ENCODE data around the gene NME2. TPM values are rescaled to one million over a fixed set of nuclear protein-coding genes. Genes with fewer than 3 reads are reported as not detected.
A peak's percentile ranks its signal among the peaks of the same experiment; 100 is the strongest.

Gene NME2
- total and polyA plus RNA-seq, 4 donors, result 170 to 310 (median 192) TPM

- TF ChIP-seq SP1 (IDR thresholded peaks at IDR 0.05), result no peak
- TF ChIP-seq FOXA1 (IDR thresholded peaks at IDR 0.05), result no peak
- TF ChIP-seq JUND (IDR thresholded peaks at IDR 0.05), result no peak
- TF ChIP-seq ATF3 (IDR thresholded peaks at IDR 0.05), result no peak
- peak in 1 of 2 donors; percentile 38 for TF ChIP-seq HNF4A (conservative IDR thresholded peaks at IDR 0.05)
- TF ChIP-seq GABPA (IDR thresholded peaks at IDR 0.05 in 1 of 2, conservative IDR thresholded peaks at IDR 0.05 in 1 of 2), result no peak
- TF ChIP-seq, protein P1, sequence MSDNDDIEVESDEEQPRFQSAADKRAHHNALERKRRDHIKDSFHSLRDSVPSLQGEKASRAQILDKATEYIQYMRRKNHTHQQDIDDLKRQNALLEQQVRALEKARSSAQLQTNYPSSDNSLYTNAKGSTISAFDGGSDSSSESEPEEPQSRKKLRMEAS (IDR thresholded peaks at IDR 0.05), result no peak
- no peak for TF ChIP-seq HNF4G (IDR thresholded peaks at IDR 0.05)
- DNase-seq (ENCODE audit: low spot score), result no peak
- H3K9me3 ChIP-seq (ENCODE audit: control insufficient read depth in 4 of 4, low read length in 3 of 4), result no peaks in the 10 kb centered on the region
- H3K27ac ChIP-seq (ENCODE audit: low read depth in 1 of 2, low read length in 2 of 2), result peak overlapping the region; percentile 28 to 32
- H3K36me3 ChIP-seq (ENCODE audit: control insufficient read depth in 4 of 4, insufficient read depth in 3 of 4, low read depth in 1 of 4, low read length in 3 of 4), result peaks cover 4 to 45% (median 29%) of the 10 kb centered on the region in 4 donors
- no peak overlapping the region for H3K9ac ChIP-seq (ENCODE audit: low read depth in 1 of 2, low read length in 2 of 2)
- H3K4me1 ChIP-seq (ENCODE audit: control insufficient read depth in 4 of 4, insufficient read depth in 4 of 4, low read length in 3 of 4), result peaks cover 0 to 1% (median 0%) of the 10 kb centered on the region in 4 donors
- no peak overlapping the region for H3K4me3 ChIP-seq (ENCODE audit: low read depth in 1 of 3, low read length in 3 of 3)
- no peaks in the 10 kb centered on the region for H3K27me3 ChIP-seq (ENCODE audit: control insufficient read depth in 4 of 4, insufficient read depth in 4 of 4, low read length in 3 of 4)
Observed at GRCh38 chr17:51189162-51189561, 23.0 kb downstream of the NME2 start.

DNA sequence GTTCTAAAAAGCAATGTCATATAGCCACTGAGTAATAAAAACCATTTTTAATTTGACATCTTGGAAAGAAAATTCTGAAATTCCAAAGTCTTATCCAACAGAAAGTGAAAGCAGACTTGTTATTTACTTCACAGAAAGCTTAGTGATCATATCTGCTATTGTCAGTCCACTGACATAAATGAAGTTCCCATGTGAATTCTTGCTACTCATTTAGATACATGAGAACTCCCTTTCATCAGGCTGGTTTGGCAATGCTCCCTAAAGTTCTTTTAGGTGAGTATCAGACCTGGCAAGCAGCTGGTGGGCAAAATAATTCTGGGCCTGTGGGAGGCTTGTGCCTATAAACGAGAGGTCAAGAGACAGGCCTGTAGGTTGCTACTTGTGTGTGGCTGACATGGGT is 23.4 kb downstream of the NME2 start:
- DNase-seq (ENCODE audit: low spot score), result no peak
- TF ChIP-seq FOXA2 (IDR thresholded peaks at IDR 0.05) (no peak), NR2F2 (IDR thresholded peaks at IDR 0.05) (no peak), RXRA (IDR thresholded peaks at IDR 0.05) (no peak), JUND (IDR thresholded peaks at IDR 0.05) (no peak), GABPA (IDR thresholded peaks at IDR 0.05 in 1 of 2, conservative IDR thresholded peaks at IDR 0.05 in 1 of 2) (no peak), YY1 (IDR thresholded peaks at IDR 0.05) (no peak)
- TF ChIP-seq, protein P2, sequence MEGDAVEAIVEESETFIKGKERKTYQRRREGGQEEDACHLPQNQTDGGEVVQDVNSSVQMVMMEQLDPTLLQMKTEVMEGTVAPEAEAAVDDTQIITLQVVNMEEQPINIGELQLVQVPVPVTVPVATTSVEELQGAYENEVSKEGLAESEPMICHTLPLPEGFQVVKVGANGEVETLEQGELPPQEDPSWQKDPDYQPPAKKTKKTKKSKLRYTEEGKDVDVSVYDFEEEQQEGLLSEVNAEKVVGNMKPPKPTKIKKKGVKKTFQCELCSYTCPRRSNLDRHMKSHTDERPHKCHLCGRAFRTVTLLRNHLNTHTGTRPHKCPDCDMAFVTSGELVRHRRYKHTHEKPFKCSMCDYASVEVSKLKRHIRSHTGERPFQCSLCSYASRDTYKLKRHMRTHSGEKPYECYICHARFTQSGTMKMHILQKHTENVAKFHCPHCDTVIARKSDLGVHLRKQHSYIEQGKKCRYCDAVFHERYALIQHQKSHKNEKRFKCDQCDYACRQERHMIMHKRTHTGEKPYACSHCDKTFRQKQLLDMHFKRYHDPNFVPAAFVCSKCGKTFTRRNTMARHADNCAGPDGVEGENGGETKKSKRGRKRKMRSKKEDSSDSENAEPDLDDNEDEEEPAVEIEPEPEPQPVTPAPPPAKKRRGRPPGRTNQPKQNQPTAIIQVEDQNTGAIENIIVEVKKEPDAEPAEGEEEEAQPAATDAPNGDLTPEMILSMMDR (IDR thresholded peaks at IDR 0.05; ENCODE audit: low read depth, low read length, missing input control), result no peak
- TF ChIP-seq, protein P3, sequence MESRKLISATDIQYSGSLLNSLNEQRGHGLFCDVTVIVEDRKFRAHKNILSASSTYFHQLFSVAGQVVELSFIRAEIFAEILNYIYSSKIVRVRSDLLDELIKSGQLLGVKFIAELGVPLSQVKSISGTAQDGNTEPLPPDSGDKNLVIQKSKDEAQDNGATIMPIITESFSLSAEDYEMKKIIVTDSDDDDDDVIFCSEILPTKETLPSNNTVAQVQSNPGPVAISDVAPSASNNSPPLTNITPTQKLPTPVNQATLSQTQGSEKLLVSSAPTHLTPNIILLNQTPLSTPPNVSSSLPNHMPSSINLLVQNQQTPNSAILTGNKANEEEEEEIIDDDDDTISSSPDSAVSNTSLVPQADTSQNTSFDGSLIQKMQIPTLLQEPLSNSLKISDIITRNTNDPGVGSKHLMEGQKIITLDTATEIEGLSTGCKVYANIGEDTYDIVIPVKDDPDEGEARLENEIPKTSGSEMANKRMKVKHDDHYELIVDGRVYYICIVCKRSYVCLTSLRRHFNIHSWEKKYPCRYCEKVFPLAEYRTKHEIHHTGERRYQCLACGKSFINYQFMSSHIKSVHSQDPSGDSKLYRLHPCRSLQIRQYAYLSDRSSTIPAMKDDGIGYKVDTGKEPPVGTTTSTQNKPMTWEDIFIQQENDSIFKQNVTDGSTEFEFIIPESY (IDR thresholded peaks at IDR 0.05), result no peak
- WGBS, result 68% methylated on average over 1 of the region's 1 CpG
- H3K4me1 ChIP-seq (ENCODE audit: control insufficient read depth in 4 of 4, insufficient read depth in 4 of 4, low read length in 3 of 4), result peaks cover 0 to 1% (median 0%) of the 10 kb centered on the region in 4 donors
- peak overlapping the region; percentile 28 to 32 for H3K27ac ChIP-seq (ENCODE audit: low read depth in 1 of 2, low read length in 2 of 2)
- no peak overlapping the region for H3K4me3 ChIP-seq (ENCODE audit: low read depth in 1 of 3, low read length in 3 of 3)
- H3K27me3 ChIP-seq (ENCODE audit: control insufficient read depth in 4 of 4, insufficient read depth in 4 of 4, low read length in 3 of 4), result no peaks in the 10 kb centered on the region
- H3K9ac ChIP-seq (ENCODE audit: low read depth in 1 of 2, low read length in 2 of 2), result no peak overlapping the region
- H3K36me3 ChIP-seq (ENCODE audit: control insufficient read depth in 4 of 4, insufficient read depth in 3 of 4, low read depth in 1 of 4, low read length in 3 of 4), result peaks cover 5 to 44% (median 31%) of the 10 kb centered on the region in 4 donors
- no peaks in the 10 kb centered on the region for H3K9me3 ChIP-seq (ENCODE audit: control insufficient read depth in 4 of 4, low read length in 3 of 4)

DNA sequence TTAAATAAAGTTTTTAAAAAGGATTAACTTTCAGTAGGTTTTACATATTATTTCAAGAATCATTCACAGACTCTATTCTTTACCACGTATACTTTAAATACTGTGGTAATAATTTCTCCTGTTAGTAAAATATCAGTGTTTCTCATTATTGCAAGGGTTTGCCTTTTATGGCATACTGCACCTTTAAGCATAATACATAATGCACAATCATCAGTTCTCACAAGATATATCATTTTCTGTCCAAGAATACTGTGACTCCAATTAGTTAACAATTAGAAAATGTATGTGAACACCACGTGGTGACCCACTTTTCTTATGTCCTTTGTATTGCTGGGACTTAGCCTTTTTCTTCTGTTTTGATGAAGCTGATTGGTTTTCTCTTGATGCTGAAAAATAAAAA is 25.7 kb downstream of the NME2 start:
- Histone ChIP-seq H3K36me3 (ENCODE audit: control insufficient read depth in 4 of 4, insufficient read depth in 3 of 4, low read depth in 1 of 4, low read length in 3 of 4) (peaks cover 8 to 47% (median 34%) of the 10 kb centered on the region in 4 donors), H3K27ac (ENCODE audit: low read depth in 1 of 2, low read length in 2 of 2) (no peak overlapping the region), H3K27me3 (ENCODE audit: control insufficient read depth in 4 of 4, insufficient read depth in 4 of 4, low read length in 3 of 4) (no peaks in the 10 kb centered on the region), H3K4me3 (ENCODE audit: low read depth in 1 of 3, low read length in 3 of 3) (no peak overlapping the region), H3K4me1 (ENCODE audit: control insufficient read depth in 4 of 4, insufficient read depth in 4 of 4, low read length in 3 of 4) (peaks cover 0 to 1% (median 0%) of the 10 kb centered on the region in 4 donors), H3K9ac (ENCODE audit: low read depth in 1 of 2, low read length in 2 of 2) (no peak overlapping the region), H3K9me3 (ENCODE audit: control insufficient read depth in 4 of 4, low read length in 3 of 4) (no peaks in the 10 kb centered on the region)
- 92% methylated on average over 2 of the region's 2 CpGs for WGBS
- TF ChIP-seq, protein P2 (IDR thresholded peaks at IDR 0.05; ENCODE audit: low read depth, low read length, missing input control), result no peak
- TF ChIP-seq RAD21 (IDR thresholded peaks at IDR 0.05) (no peak), TAF1 (conservative IDR thresholded peaks at IDR 0.05) (no peak), YY1 (IDR thresholded peaks at IDR 0.05) (no peak), NR2F2 (IDR thresholded peaks at IDR 0.05) (no peak), FOXA1 (IDR thresholded peaks at IDR 0.05) (no peak), RXRA (IDR thresholded peaks at IDR 0.05) (no peak), GABPA (IDR thresholded peaks at IDR 0.05 in 1 of 2, conservative IDR thresholded peaks at IDR 0.05 in 1 of 2) (no peak), SP1 (IDR thresholded peaks at IDR 0.05) (no peak), EGR1 (IDR thresholded peaks at IDR 0.05; ENCODE audit: low read depth in 2 of 2) (no peak)
- TF ChIP-seq, protein P3 (IDR thresholded peaks at IDR 0.05), result no peak
- DNase-seq (ENCODE audit: low spot score), result no peak
